HG02588 (cell line): ENCODE data around the gene PNPLA7.

ENCODE experiments used
- ATAC-seq: cut with Tn5 transposase; IDR thresholded peaks from one replicate; pipeline ENCODE4 v1.9.1; 2021; ENCODE audit warnings: mild to moderate bottlenecking, moderate library complexity; ENCODE audit not compliant: unreplicated experiment

PNPLA7 gene

GRCh38 chr9:137462986-137463930 is 86.9 kb downstream of the PNPLA7 start:
- no peak for ATAC-seq

GRCh38 chr9:137462396-137462985 is 87.7 kb downstream of the PNPLA7 start:
- no peak for ATAC-seq

- peak; percentile 44 for ATAC-seq
Measured at GRCh38 chr9:137461663-137462395, 88.4 kb downstream of the PNPLA7 start.

- ATAC-seq, result no peak
Measured at GRCh38 chr9:137461316-137461662, 88.9 kb downstream of the PNPLA7 start.

- ATAC-seq, result no peak
Measured at GRCh38 chr9:137460363-137461315, 89.6 kb downstream of the PNPLA7 start.

GRCh38 chr9:137459601-137460362 is 90.4 kb downstream of the PNPLA7 start:
- no peak for ATAC-seq

- ATAC-seq, result peak; percentile 56
Measured at GRCh38 chr9:137459152-137459600, 91.0 kb downstream of the PNPLA7 start, which contains the start of gene NSMF. Gene NSMF, minus strand, starts transcription at chr9:137459334. Its CDS starts 232 bp downstream, at chr9:137459102.

GRCh38 chr9:137458194-137459151 is 91.7 kb downstream of the PNPLA7 start:
- ATAC-seq, result no peak

GRCh38 chr9:137457406-137458193 is 92.6 kb downstream of the PNPLA7 start:
- no peak for ATAC-seq

GRCh38 chr9:137456864-137457405 is 93.3 kb downstream of the PNPLA7 start:
- no peak for ATAC-seq

- no peak for ATAC-seq
Measured at GRCh38 chr9:137456061-137456863, 93.9 kb downstream of the PNPLA7 start.

GRCh38 chr9:137455359-137455991 is 94.7 kb downstream of the PNPLA7 start:
- no peak for ATAC-seq

- no peak for ATAC-seq
Measured at GRCh38 chr9:137454597-137455358, 95.4 kb downstream of the PNPLA7 start.

GRCh38 chr9:137454145-137454596 is 96.0 kb downstream of the PNPLA7 start:
- no peak for ATAC-seq

GRCh38 chr9:137453643-137454081 is 96.5 kb downstream of the PNPLA7 start:
- peak; percentile 43 for ATAC-seq
